NK-92 (cell line): ENCODE data around the gene TBC1D21.

Source experiments
- DNase-seq: peaks from one replicate; lab custom pipeline; 2025; ENCODE audit not compliant: unreplicated experiment; lab: John Stamatoyannopoulos, UW

The TBC1D21 gene

DNA sequence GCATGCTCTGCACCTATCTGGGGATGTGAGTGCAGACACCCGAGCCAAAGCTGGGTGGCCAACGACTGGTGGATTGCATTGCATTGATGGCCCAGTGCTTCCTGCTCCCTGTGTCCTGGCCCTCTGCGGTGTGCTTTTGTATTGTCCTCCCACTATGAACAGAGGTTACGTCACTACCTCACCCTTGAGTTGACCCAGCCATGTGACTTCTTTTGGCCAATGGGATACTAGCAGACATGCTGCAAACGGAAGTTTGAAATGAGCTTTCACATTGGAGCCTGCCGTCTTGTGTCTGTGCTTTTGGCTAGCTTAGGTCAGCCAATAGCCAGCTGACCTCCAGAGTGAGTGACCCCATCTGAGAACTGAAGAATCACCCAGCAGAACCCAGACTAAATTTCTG lies 15.3 kb upstream of the TBC1D21 start:
- DNase-seq, result no peak

DNA sequence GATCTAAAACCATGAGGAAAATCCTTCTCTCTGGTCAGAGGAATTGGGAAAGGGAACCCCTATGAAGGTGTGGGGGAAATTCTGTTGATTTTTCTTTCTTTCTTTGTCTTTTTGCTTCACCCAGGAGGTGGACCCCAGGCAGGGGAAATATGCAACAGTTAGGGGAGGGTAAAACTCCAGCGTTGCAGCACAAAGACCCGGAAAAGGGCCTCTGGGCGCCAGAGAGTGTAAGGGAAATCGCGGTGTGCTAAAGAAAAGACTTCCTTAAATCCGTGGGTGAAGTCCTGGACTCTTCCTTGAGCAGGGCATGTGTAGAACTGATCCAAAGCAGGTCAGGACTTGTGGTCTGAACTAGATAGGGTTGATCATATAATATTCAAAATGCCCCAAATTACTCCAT lies 11.1 kb upstream of the TBC1D21 start:
- no peak for DNase-seq

DNA sequence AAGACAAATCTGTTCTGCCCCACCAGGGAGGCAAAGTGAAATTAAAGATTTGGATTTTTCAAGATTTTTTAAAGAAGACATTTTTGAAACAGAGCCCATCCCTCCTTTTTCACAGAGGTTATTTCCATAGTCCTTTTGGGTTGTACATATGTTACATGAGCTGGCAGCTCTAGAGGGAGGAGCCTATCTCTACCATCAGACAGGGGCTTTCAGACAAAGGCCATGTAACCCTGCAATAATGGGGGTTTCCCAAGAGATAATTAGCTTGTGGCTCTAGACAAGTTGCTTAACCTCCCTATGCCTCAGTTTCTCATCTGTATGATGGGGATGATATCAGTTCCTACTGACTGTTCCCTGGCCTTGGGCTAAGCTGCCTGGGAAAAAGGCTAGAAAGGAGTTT lies 8.0 kb upstream of the TBC1D21 start:
- no peak for DNase-seq

DNA sequence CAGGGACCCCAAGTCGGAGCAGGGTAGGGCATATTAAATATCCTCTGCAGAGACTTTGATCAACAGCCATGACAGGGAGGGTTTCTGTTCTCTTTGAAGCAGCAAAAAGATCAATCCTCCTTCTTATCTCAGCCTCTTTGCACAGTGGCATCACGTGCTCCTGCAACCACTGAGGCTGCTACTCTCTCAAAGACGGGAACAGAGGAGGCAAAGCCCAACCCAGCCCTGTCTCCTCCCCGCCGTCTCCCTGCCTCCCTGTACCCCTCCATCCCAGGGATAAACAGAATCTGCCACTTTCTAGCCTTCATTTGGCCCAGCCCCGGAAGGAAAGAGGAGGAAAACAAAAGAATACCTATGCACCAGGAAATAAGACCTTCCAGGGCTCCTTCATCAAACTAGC lies 7.5 kb upstream of the TBC1D21 start:
- DNase-seq, result no peak

DNA sequence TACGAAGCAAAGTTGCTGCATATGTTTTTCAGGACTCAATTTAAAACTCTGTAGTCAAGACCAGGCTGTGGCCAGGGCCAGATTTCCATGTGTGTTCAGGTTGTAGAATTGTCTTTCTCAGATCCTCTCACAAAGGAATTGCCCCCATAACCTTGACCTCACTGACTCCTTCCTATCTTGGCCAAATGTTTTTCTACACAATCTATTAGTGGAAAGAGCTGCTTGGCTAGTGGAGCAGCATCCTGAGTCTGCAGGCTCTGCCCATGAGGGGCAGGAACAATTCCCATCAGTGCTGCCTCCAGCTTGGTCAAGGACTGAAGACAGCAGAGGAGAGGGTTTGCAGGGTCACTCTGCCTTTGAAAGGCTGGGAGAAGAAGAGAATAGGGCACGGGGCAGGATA lies 6.9 kb upstream of the TBC1D21 start:
- DNase-seq, result no peak

DNA sequence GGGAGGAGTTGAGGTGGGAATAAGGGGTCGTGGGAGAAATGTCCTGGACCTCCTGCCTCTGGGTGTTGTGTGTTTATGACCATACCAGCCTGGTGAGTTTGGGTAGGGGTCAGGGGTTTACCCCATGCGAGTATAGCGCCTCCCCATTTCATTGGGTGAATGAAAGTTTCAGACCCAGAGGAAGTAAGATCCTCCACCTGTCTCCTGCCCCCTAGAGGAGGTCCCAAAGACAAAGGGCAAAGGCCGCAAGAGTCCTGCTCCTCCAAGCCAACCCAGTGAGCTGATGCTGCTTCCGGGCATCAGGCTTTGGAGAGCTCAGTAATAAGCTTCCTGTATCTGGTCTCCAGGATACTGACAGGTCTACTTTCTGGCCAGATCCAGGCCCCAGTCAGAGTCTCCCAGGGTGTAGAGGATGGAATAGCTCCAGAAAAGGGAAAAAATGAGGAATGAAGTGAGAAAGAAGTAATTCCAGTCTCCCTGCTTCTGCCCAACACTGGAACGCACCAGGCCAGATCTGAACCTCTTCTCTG lies 6.4 kb upstream of the TBC1D21 start:
- no peak for DNase-seq

DNA sequence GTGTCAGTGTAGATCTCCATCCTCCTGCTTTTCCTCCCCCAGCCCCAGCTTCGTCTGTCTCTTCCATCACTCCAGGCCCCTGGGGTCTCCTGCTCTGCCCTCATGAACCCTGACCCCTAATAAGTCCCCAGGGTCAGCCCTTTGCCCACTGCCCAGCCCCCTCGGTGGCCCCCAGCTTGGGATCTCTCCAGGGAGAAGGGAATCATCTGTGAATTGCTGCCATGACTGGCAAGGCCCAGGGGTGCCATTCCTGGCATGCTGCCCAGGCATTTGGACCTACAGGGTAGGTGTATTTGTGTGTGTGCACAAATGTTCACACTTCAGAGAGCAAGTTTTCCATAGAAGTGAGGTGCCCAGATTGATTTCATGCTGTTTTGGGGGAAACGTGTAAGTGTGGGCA lies 5.9 kb upstream of the TBC1D21 start:
- no peak for DNase-seq

DNA sequence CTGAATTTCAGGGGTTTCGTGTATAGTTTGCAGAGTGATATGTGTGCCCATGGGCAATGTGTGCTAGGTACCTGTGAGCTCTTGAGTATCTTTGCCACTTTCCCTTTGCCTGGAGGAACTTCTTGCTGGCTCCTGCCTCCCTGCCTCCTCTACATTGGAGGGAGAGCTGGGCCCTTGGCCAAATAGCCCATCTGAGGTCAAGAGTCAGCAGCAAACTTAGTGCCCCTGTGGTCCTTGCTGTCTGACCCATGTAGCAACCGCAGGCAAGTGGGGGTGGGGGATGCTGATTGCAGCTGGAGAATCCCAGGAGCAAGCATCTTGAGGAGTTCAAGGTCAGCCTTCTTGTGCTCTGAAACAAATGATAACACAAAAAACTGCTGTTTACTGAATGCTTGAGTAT lies 5.4 kb upstream of the TBC1D21 start:
- DNase-seq, result no peak

DNA sequence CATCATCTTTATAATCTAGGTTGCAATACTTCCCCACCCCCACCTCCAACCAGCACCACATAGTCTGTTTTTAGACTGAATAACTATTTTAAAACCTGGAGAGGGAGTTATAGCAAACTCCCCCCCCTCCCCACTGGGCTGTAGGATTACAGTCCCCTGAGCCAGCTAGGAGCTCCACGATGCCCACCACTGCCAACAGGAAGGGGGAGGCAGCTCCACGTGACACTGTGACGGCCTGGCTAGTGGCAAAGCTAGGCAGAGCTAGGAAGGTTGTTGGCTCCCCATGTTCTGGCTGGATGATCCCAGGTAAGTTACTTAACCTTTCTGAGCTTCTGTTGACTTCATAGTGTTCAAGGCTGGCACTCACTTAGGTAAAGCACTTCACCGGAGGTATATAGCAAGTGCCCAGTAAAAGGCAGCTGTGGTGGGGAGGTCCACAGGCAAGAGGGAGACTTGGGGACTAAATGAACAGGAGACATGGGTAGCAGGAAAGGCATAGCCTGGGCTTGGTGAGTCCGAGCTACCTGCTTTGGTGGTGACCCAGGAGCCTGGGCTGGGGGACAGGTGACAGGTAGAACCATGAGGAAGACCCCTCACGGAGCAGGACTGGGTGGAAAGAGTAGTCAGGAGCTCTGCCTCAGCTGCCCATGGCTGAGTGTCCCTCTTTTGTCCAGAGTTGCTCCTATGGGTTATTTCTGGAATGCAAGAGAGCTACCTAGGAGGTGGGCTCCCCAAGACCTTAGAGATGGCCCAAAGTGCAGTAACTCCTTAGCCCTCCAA lies 4.0 kb upstream of the TBC1D21 start:
- no peak for DNase-seq

DNA sequence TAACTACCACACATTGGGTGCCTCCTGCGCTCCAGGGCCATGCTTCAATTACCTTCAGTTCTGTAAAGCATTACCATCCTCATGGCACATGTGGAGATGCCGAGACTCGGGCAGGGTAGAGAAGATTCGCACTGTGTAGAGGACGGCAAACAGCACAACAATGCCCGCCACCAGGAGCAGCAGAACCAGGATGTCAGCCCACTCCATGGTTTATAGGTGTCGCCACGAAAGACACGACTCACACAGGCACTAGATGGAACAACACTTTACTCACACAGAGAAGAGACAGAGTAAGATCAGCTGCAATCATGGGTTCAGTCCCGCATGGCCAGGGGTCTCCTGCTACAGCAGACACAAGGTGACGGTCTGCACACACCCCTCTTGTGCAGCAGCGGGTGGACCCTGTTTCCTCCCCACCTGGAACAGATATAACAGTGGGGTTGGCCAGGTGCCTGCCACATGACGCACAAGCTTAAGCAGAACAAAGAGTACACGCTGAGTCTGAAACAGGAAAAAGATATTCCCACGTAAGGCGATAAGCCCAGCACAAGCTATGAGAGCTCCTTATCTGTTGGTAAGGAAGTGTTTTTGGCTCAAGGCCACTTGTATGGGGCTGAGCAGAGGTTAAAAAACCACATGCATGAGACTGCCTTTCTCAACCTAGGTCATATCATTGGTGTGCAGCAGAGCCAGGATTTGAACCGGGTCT lies 2.5 kb upstream of the TBC1D21 start:
- no peak for DNase-seq

DNA sequence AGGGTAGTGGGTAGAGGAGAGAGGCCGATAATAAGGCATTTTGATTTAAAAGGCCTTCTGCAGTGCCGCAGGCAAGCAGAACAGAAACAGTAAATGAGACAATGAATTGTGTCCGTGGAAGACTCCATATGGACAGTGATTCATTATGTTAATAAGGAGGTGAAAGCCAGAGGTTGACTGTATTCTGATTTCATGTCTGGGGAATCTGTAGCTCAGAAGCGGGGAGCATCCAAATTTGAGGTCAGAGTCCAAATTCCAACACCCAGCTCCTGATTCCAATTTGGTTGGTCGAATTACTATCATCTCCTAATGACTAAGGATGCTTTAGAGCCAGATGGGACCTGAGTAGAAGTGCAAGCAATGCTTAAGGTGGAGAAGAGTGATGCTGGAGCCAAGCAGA lies 1.0 kb upstream of the TBC1D21 start:
- DNase-seq, result no peak

DNA sequence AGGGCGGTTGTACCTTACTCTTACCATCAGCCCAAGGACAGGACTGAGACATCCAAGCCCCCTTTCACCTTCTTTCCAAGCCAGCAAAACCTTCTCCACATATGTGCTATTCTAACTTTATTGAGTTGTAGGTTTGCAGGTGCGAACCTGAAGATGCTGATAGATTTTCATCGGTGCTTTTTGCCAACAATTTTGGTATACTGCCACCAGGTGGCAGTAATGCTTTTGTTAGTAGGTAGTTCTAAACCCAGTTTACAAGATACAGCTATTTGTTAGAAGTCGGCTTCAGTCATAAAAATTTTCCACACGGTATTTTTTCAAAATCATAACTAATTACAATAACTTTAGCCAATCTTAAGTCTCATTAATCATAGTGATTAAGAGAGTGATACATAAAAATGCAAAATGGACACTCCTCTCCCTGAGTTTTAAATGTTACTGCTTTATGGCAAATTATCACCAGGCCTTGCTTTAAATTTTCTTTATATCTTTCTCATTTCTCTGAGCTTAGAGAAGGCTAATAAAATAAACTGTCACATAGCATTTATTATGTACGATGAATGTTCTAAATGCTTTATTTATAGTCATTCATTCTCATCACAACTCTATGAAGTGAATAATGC lies 636 bp downstream of the TBC1D21 start:
- no peak for DNase-seq

DNA sequence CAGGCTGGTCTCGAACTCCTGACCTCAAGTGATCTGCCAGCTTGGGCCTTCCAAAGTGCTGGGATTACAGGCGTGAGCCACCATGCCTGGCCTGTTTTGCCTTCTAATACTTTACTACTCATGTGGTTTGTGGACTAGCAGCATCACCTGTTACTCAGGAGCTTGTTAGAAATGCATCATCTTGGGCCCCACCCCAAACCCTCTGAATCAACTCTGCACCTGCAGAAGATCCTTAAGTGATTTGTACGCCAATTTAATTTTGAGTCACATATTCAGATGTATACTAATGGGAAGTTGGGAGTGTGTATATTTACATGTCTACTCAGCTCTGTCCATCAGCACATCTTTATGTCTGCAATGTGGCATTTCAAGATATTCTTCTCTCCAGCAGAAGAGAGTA lies 6.1 kb downstream of the TBC1D21 start:
- DNase-seq, result no peak

DNA sequence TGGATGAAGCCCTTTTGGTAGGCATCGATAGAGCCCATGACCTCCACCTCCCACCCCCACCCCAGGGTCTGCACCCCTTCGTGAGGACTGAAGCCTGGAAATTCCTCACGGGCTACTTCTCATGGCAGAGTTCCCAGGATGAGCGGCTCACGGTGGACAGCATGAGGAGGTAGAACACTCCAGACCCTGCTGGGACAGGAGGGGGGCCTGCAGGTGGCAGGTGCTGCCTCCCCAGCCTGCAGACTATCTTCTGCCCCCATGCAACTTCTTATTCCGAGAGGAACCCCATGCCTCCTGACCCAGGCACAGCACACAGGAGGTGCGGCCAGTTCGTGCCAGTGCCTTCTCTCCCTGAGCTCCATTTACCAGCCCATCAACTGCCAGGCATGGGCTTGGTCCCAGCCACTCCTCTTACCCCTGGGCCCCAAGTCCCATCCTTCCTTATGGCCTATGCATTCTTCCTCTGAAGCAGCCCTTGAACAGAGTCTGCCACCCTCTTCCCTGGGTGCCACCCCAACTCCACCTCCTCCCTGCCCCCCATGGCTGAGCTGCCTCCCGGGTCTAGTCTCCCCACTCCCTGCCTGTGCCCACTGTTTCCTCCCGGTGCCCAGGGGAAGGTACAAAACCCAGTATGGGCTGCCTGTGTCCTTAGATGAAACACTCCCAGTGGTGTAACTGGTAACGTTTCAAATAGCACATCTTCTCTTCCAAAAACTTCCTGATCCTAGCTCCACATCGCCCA lies 8.4 kb downstream of the TBC1D21 start:
- DNase-seq, result no peak

DNA sequence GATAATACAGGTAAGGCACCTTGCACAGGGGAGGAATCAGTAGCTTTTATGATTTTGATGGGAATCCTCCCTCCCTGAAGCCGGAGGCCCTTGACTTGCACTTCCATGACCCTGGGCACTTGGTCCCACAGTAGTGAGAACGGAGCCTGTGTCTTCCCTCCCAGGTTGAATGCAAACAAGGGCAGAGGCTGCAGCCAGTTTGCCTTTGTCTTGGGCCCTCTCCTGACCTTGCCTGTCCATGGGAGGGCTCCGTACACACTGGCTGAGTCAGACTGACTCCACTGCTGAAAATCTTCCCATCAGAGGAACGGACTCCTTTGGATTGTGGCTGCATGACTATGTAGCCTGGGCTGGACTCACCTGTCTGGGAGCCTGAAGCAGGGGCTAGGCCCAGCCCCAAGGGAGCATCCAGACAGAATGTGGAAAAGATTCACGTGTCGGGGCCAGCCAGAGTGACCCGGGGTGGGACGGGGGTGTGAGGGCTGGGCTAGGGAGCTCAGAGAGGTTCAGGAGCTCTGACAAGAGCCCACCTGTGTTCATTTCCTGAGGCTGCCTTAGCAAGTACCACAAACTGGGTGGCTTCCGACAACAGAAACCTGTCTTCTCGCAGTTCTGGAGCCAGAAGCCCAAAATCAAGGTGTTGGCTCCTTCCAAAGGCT lies 9.5 kb downstream of the TBC1D21 start:
- DNase-seq, result no peak

DNA sequence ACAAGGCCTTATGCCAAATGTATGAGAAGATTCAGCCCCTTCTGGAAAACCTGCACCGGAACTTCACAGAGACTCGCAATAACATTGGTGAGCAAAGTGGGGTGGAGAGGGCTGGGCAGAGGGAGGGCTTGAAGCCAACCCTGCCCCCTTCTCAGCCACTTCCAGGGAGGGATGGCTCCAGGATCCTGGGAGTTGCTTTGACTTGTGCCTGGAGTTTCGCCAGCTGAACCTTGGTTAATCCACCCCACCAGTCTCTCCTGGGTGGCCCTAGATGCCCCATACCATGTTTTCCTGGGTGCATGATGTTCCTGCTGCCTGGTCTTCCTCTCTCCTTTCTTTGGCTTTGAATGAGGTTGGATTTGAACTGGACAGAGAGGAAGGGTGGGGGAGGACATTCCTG lies 10.8 kb downstream of the TBC1D21 start:
- DNase-seq, result no peak

DNA sequence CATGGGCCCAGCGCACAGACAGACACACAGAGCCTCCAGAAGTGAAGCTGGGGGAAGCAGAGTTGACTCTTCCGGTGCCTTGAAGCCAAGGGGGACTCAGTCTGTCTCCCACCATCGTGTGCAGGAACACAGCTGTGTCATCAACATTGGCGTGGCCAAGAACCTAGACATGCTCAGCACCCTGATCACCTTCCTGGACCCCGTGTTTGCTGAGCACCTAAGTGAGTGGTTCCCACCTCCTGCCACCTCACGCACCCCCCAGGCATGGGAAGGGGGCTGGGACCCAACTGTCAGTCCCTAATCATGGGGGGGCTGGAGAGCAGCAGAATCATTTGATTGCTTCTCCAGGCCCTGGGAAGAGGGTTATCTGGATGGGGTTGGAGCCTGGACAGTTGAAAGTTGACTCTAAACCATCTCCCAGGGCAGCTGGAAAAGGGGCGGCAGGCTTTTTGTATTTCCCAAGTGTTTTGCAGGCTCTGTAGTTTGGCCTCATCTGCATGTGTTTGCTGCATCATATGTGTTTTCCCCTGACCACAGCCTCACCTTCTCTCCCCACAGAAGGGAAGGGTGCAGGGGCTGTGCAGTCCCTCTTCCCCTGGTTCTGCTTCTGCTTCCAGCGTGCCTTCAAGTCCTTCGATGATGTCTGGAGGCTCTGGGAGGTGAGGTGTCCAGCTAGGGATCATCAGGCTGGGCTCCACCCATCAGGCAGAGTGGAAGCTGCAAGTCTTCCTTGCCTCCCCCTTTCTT lies 12.8 kb downstream of the TBC1D21 start:
- DNase-seq, result no peak

DNA sequence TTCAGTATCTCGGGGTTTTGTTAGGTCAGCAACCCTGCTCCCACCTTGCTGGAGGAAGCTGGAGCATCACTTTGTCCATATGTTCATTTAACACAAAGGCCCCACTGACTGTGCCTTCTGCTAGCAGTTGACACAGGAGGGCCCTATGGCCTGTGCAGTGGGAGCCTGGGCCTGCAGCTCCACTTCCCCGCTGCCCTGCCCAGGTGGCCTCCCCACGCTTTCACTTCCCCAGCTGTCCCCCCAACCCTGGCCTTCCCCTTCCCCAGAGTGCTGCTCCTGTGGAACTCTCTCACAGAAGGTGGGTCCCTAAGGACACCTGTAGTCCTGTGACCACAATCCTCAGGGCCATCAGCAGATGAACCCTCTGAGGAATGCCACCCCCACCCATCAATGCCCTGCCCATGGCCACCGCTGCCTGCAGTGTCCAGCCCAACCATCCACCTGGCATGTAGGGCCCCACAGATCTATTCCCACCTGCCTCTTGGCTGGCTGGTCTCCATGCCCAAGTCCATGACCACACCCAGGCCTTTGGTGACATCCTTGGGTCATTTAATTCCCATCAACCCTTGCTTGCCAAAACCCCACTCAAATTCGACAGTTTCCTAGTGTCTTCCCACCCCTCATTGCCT lies 13.5 kb downstream of the TBC1D21 start:
- DNase-seq, result no peak

DNA sequence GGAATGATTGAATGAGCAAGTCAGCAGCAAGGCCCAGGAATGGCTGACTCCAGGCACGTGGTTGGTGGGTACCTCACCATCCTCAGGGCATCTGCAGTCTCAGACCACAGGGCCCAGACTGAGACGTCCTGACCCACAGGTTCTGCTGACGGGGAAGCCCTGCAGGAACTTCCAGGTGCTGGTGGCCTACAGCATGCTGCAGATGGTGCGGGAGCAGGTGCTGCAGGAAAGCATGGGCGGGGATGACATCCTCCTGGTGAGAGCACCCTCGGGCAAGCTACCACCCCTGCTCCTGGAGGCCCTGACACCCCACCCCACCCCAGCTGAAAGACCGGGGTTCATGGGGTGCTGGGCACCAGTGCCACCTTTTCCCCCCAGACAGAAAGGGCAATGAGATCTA lies 14.1 kb downstream of the TBC1D21 start:
- no peak for DNase-seq
